GM19043 (cell line): ENCODE results near the gene PCDHB4.
"Not testable (repeated sequence)": the region's sequence is repeated elsewhere in the genome, so short reads cannot be mapped to it uniquely, and the experiment has no call there.

Experiments used
- ATAC-seq: cut with Tn5 transposase; IDR thresholded peaks from one replicate; pipeline ENCODE4 v1.9.1; 2021; ENCODE audit warnings: low read depth; ENCODE audit not compliant: unreplicated experiment

PCDHB4 gene

DNA sequence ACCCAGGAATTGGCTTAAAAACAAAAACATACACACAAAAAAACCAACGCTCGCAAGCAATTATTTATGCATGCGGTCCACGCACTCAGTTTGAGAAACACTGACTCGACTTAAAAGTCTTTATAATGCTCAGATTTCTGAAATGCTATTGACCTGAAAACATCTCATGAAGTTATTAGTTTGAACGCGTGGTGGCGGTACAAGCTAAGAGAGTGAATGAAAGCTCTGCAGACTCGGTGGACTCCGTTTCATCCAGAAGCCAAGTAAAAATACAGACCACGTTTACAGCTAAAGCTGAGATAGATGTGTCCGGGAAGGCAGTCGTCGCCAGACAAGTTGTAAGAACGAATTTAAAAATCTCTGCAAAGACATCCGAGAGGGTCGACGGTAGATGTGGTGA lies 28.2 kb downstream of the PCDHB4 start, which contains the start of gene PCDHB6:
Gene PCDHB6, plus strand, starts transcription at position 246 of the 400 bp plus-strand sequence. CDS start 201 bp downstream, outside the sequence.
- ATAC-seq = no peak

- no peak for ATAC-seq
Measured at GRCh38 chr5:141150224-141150992, 28.8 kb downstream of the PCDHB4 start.

DNA sequence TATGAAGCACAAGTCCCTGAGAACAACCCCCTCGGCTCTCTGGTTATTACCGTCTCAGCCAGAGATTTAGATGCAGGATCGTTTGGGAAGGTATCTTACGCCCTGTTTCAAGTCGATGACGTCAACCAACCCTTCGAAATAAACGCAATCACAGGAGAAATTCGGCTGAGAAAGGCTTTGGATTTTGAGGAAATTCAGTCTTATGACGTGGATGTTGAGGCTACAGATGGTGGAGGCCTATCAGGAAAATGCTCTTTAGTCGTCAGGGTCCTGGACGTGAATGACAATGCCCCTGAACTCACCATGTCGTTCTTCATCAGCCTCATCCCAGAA lies 29.3 kb downstream of the PCDHB4 start:
- ATAC-seq = no peak

DNA sequence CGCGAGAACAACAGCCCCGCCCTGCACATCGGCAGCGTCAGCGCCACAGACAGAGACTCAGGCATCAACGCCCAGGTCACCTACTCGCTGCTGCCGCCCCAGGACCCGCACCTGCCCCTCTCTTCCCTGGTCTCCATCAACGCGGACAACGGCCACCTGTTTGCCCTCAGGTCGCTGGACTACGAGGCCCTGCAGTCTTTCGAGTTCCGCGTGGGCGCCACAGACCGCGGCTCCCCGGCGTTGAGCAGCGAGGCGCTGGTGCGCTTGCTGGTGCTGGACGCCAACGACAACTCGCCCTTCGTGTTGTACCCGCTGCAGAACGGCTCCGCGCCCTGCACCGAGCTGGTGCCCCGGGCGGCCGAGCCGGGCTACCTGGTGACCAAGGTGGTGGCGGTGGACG lies 30.0 kb downstream of the PCDHB4 start:
- ATAC-seq = not testable (repeated sequence)

DNA sequence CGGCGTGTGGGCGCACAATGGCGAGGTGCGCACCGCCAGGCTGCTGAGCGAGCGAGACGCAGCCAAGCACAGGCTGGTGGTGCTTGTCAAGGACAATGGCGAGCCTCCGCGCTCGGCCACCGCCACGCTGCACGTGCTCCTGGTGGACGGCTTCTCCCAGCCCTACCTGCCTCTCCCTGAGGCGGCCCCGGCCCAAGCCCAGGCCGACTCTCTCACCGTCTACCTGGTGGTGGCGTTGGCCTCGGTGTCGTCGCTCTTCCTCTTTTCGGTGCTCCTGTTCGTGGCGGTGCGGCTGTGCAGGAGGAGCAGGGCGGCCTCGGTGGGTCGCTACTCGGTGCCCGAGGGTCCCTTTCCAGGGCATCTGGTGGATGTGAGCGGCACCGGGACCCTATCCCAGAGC lies 30.5 kb downstream of the PCDHB4 start:
- not testable (repeated sequence) for ATAC-seq

DNA sequence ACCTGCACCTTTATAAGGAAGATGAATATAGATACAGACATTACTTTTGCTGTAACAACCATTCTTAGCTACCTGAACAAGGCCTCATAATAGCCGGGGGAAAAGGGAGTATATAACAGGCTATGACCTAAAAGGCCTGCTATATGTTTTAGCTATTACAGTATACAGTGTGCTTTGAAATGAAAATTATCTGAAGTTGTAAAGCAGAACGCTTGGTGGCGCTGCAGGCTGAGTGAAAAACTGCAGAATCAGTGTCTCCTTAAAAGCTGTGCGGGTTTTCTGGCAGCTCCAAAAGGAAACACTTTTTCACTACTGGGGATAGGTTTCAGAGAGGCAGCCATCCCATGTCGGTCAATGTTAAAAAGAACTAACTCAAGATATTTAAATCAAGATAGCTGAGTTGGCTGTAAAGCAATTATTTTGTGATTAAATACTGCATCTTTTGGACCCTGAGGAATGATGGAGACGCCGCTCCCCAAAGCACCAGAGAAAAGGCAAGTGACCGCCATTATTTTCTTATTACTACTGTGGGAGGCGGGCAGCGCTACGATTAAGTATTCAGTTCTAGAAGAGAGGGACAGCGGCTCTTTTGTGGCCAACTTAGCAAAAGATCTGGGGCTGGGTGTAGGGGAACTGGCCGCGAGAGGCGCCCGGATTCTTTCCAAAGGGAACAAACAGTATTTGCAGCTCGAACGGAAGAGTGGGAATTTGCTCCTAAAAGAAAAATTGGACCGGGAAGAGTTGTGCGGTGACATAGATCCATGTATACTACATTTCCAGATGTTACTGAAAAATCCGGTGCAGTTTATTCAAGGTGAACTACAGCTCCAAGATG lies 34.1 kb downstream of the PCDHB4 start:
- ATAC-seq = no peak

DNA sequence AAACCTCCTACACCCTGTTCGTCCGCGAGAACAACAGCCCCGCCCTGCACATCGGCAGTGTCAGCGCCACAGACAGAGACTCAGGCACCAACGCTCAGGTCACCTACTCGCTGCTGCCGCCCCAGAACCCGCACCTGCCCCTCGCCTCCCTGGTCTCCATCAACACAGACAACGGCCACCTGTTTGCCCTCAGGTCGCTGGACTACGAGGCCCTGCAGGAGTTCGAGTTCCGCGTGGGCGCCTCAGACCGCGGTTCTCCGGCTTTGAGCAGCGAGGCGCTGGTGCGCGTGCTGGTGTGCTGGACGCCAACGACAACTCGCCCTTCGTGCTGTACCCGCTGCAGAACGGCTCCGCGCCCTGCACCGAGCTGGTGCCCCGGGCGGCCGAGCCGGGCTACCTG lies 35.7 kb downstream of the PCDHB4 start:
- not testable (repeated sequence) for ATAC-seq

DNA sequence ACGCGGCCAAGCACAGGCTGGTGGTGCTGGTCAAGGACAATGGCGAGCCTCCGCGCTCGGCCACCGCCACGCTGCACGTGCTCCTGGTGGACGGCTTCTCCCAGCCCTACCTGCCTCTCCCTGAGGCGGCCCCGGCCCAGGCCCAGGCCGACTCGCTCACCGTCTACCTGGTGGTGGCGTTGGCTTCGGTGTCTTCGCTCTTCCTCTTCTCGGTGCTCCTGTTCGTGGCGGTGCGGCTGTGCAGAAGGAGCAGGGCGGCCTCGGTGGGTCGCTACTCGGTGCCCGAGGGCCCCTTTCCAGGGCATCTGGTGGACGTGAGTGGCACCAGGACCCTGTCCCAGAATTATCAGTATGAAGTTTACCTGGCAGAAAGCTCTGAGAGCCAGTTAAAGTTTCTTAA lies 36.3 kb downstream of the PCDHB4 start:
- not testable (repeated sequence) for ATAC-seq

DNA sequence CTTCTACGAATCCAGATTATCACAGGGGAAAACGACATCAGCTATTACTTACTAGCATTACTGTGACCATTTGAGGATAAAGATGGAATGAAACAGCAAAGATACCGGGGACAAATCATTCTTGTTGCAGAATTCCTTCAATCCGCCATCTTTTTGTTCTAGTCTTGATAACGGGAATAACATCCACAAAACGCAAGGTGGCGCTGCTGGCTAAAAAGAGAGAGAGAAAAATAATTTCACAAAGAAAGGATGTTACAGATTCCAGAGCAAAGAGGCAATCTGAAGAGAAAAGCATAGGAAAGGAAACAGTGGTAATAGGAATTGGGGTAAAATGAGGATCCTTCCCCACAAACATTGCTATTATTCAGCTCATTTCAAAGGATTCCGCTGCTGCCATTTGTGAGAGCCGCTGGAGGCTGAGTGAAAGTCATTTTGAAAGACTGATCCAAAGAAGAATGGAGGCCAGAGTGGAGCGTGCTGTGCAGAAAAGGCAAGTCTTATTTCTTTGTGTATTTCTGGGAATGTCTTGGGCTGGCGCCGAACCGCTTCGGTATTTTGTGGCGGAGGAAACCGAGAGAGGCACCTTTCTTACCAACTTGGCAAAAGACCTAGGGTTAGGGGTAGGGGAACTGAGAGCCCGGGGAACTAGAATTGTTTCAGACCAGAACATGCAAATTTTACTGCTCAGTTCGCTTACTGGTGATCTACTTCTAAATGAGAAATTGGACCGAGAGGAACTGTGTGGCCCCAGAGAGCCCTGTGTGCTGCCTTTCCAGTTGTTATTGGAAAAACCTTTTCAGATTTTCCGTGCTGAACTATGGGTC lies 51.0 kb downstream of the PCDHB4 start, which contains the start of gene PCDHB7:
Gene PCDHB7, plus strand, starts transcription at position 264 of the 824 bp plus-strand sequence. Its CDS starts 192 bp downstream, at position 456.
- ATAC-seq = no peak

- not testable (repeated sequence) for ATAC-seq
Measured at GRCh38 chr5:141174291-141175104, 52.9 kb downstream of the PCDHB4 start.
